ENCODE results near the gene NMD3. TPM values are rescaled to one million over a fixed set of nuclear protein-coding genes. Genes with fewer than 3 reads are reported as not detected.

Gene NMD3
- total RNA-seq, 1 donor from 2014 or later = 49.1 TPM

- no peak for DNase-seq (ENCODE audit: extremely low spot score in 2 of 2)
- Histone ChIP-seq H3K36me3 (no peaks in the 10 kb centered on the region), H3K4me1 (no peaks in the 10 kb centered on the region), H3K4me3 (no peak overlapping the region), H3K27me3 (no peaks in the 10 kb centered on the region), H3K9me3 (no peaks in the 10 kb centered on the region), H3K27ac (no peak overlapping the region)
- intact Hi-C loops (cut with DNase I) = no loop called here
- TF ChIP-seq POLR2A (IDR thresholded peaks at IDR 0.05) (no peak), POLR2AphosphoS5 (IDR thresholded peaks at IDR 0.05; ENCODE audit: insufficient read depth in 1 of 2, low read depth in 1 of 2) (no peak), CTCF (IDR thresholded peaks at IDR 0.05) (no peak)
These were observed 34.1 kb upstream of the NMD3 start for GRCh38 chr3:161187046-161187445.

GRCh38 chr3:161197855-161198850 is 23.0 kb upstream of the NMD3 start:
- Histone ChIP-seq H3K27ac (no peak overlapping the region), H3K4me1 (no peaks in the 10 kb centered on the region), H3K9me3 (no peaks in the 10 kb centered on the region), H3K36me3 (no peaks in the 10 kb centered on the region), H3K4me3 (no peak overlapping the region), H3K27me3 (no peaks in the 10 kb centered on the region)
- DNase-seq (ENCODE audit: extremely low spot score in 2 of 2) = no peak
- no peak for TF ChIP-seq CTCF (IDR thresholded peaks at IDR 0.05)
- TF ChIP-seq POLR2AphosphoS5 (IDR thresholded peaks at IDR 0.05; ENCODE audit: insufficient read depth in 1 of 2, low read depth in 1 of 2) = no peak
- no peak for TF ChIP-seq POLR2A (IDR thresholded peaks at IDR 0.05)
- intact Hi-C loops (cut with DNase I) = no loop called here

GRCh38 chr3:161199926-161200325 is 21.2 kb upstream of the NMD3 start:
- Histone ChIP-seq H3K27ac (no peak overlapping the region), H3K4me3 (no peak overlapping the region), H3K9me3 (no peaks in the 10 kb centered on the region), H3K36me3 (no peaks in the 10 kb centered on the region), H3K27me3 (no peaks in the 10 kb centered on the region), H3K4me1 (no peaks in the 10 kb centered on the region)
- no peak for DNase-seq (ENCODE audit: extremely low spot score in 2 of 2)
- intact Hi-C loops (cut with DNase I) = no loop called here
- TF ChIP-seq CTCF (IDR thresholded peaks at IDR 0.05) = no peak
- no peak for TF ChIP-seq POLR2A (IDR thresholded peaks at IDR 0.05)
- no peak for TF ChIP-seq POLR2AphosphoS5 (IDR thresholded peaks at IDR 0.05; ENCODE audit: insufficient read depth in 1 of 2, low read depth in 1 of 2)

- no peaks in the 10 kb centered on the region for H3K27me3 ChIP-seq
- H3K4me1 ChIP-seq = no peaks in the 10 kb centered on the region
- intact Hi-C loops (cut with DNase I) = no loop called here
- no peak for TF ChIP-seq POLR2AphosphoS5 (IDR thresholded peaks at IDR 0.05; ENCODE audit: insufficient read depth in 1 of 2, low read depth in 1 of 2)
- H3K4me3 ChIP-seq = no peak overlapping the region
- DNase-seq (ENCODE audit: extremely low spot score in 2 of 2) = no peak
- H3K9me3 ChIP-seq = no peaks in the 10 kb centered on the region
- H3K27ac ChIP-seq = no peak overlapping the region
- peaks cover 0 to 3% of the 10 kb centered on the region in 2 donors for H3K36me3 ChIP-seq
These were observed 17.5 kb upstream of the NMD3 start for GRCh38 chr3:161203485-161204098.

- Histone ChIP-seq H3K9me3 (no peaks in the 10 kb centered on the region), H3K4me1 (no peaks in the 10 kb centered on the region), H3K27ac (no peak overlapping the region), H3K4me3 (no peak overlapping the region), H3K36me3 (peaks cover 0 to 3% of the 10 kb centered on the region in 2 donors), H3K27me3 (no peaks in the 10 kb centered on the region)
- intact Hi-C loops (cut with DNase I) = no loop called here
- DNase-seq (ENCODE audit: extremely low spot score in 2 of 2) = no peak
- TF ChIP-seq CTCF (IDR thresholded peaks at IDR 0.05) (no peak), POLR2A (IDR thresholded peaks at IDR 0.05) (no peak), POLR2AphosphoS5 (IDR thresholded peaks at IDR 0.05; ENCODE audit: insufficient read depth in 1 of 2, low read depth in 1 of 2) (no peak)
These were observed 12.2 kb upstream of the NMD3 start for GRCh38 chr3:161208931-161209330.

All from vagina (tissue), 2 donors.